CD4-positive, alpha-beta T cell treated with Interleukin-17A for 4 hours (primary cell): ENCODE measurements around the gene VWA8.
"Not testable (repeated sequence)": the region's sequence is repeated elsewhere in the genome, so short reads cannot be mapped to it uniquely, and the experiment has no call there.

Source experiments
- DNase-seq: peaks from one replicate; pipeline ENCODE4 v3.0.0-alpha.2; 2020; ENCODE audit warnings: mixed read lengths

The VWA8 gene

DNA sequence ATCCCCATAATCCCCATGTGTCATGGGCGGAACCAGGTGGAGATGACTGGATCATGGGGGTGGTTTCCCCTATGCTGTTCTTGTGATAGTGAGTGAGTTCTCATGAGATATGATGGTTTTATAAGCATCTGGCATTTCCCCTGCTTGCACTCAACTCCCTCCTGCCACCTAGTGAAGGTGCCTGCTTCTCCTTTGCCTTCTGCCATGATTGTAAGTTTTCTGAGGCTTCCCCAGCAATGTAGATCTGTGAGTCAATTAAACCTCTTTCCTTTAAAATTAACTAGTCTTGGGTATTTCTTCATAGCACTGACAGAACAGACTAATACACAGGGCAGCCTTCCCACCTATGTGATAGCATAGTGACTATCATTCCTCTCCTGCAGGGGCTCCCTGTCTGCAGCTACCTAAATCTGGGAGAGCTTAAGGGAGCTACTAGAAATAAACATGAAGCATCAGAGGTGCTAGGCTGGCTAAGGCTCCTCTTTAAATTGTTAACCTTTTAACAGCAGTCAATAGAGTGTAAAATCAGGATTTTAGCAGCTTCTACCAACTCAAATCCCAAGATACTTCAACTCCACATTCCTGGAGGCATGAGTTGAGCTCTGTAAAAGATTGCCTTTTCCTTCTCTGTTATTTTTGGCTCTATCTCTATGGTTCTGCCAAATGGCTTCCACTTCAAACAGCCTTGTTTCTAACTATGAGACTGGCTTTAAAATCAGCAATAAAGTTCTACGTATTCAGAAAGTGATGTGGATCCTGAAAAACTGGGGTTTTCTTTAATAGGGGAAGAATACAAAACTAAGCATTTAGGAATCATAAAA lies 112.3 kb downstream of the VWA8 start:
- DNase-seq, result no peak

DNA sequence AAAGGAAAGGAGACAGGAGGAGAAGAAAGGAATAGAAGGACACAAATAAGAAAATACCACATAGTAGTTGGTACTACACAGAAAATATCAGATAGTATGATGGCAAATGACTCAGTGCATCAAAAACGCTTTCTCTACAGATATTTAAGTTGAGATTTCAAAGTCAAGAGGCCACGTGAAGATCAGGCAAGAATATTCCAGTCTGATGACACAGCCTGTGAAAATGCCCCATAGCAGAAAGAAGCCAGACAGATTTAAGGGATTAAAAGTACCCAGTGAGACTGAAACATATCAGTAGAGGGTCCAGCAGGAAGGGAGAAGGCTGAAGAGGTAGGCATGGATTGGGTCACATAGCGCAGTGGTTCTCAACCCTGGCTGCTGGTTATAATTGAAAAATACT lies 113.7 kb downstream of the VWA8 start:
- no peak for DNase-seq

DNA sequence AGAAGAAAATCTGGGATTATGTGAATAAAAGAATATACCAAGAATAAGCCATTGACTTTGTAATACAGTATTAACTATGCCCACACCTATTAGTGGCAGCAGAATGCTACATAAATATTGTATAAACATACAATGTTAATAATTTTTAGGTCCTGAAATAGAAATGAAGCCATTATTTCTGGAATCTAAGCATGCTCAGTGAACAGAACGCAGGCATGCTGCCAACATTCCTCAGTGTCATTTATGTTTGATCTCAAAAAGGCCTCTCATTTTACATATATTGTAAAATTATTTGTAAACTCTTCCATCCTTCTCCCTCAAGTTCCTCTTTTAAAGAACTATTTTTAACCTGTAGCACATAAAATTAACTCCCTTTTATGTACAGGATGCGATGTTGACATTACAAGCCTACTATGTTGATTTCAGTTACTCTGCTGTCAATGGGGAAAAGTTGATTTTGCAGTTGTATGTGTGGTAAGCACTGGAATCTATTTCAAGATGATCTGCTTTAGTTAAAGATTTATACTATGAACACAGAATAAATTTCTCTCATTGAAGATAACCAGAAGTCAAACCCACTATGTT lies 118.8 kb downstream of the VWA8 start:
- no peak for DNase-seq

DNA sequence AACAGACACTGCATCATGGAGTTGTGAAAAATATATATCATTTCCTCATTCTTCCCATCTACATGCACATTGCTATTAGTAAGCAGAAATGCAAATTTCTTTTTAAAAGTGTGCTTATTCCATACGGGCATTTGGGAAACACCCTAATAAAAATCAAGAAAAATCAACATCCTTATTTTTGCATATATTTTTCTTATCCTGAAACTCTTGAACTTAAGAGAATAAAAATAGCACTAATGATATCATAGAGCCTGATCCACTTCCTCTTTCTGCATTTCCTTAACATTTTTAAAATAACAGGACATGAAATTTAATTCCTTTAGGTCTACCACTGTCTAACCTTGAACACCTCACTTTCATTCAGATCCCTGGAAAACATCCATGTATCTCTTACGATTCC lies 123.3 kb downstream of the VWA8 start:
- no peak for DNase-seq

DNA sequence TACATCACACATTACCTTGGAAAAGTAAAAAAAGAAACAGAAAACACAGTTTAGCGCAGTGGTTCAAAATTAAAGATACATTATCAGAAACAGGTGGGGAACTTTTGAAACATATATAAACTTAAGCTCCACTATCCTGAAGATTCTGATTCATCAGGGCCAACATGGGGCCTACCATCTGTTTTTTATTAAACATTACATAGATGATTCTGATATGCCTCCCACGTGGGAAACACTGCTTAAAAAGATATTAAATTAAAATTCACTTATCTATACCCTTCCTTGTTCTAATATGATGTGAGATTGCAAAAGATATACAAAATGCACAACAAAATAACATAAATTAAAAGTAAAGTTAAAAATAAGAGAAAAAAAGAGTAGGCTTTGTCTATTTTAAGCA lies 125.0 kb downstream of the VWA8 start:
- DNase-seq, result no peak

DNA sequence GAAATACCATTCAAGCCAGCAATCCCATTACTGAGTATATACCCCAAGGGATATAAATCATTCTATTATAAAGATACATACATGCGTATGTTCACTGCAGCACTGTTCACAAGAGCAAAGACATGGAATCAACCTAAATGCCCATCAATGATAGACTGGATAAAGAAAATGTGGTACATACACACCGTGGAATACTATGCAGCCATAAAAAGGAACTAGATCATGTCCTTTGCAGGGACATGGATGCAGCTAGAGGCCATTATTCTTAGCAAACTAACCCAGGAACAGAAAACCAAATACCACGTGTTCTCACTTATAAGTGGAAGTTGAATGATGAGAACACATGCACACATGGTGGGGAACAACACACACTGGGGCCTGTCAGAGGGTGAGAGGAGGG lies 126.2 kb downstream of the VWA8 start:
- not testable (repeated sequence) for DNase-seq

DNA sequence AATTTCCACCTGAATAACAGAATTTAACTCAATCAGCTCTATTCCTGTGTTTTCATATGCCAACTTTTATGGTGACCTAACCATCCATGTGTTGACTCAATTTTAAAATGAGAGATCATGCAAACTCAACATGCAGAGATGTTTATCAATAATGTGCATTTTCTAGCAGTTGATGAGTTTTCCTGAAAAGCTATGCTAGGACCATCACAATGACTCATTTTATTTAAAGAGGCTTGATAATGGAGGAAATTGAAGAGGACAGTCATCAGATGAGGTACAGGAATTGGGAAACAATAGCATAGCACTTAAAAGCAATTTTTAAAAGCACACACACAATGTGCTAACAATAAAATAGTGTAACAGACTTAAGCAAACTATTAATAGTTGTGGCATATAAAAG lies 127.1 kb downstream of the VWA8 start:
- DNase-seq, result no peak

DNA sequence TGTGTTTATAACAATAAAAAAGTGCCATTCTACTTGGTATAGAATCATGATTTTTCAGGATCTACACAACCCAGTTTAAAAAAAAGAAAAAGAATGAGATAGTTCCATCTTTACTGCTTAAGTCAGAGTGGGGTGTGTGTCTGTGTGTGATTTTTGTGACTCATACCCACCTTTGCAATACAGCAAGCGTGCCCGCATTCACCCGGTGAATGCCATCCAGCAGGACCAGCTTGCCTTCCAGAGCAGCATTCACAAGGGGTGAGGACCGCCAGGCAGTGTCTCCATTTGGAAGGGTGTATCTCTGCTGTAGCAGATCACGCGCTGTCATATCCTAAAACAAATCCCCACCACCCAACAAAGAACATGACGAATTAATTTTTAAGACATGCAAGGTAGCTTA lies 127.7 kb downstream of the VWA8 start:
- DNase-seq, result no peak

DNA sequence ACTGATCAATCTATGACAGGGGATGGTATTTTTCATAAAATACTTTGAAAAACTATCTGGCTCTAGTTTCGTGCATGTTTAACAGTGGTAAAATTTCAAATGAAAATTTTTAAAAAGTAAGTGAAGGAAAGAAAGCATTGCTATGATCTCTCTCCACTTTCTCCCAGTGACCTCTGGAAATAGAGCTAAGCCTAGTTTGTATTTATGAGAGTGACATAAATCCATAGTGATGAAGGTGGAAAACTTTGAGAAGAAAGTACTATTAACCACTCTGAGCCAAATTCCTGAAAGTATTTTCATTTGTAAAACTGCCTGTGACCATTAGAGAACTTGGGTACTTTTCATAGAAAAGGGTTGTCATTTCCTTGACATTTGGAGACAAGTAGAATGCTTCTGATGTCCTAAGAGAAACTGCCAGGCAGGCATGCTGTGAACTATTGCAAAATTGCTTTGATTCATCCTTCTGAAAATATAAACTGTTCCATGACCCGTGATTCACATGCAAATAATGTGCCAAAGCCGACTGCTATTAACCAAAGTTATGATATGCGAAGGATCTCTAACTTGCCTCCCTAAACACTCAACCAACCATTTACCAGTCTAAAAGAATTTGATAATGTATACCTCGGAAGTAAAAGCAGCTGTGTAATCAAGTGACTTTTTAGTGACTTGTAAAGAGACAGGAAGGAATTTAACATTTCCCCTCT lies 133.2 kb downstream of the VWA8 start:
- no peak for DNase-seq

DNA sequence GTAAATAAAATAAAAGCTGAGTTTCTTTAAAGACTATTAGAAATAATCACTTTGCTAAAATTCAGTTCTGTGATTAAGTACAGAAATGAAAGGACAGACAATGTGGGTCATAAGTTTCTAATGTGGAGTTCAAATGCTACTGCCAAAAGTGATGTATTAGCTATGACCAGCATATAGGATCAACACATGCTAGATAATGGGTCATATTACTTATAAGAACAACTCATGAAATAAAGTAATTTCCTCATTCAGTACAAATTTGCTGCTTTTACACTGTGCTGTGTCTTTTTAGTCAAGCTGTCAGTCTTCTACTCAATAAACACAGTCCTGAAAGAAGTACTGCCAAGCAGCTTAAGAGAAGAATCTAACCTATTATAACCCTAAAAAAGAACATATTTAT lies 135.2 kb downstream of the VWA8 start:
- DNase-seq, result no peak

DNA sequence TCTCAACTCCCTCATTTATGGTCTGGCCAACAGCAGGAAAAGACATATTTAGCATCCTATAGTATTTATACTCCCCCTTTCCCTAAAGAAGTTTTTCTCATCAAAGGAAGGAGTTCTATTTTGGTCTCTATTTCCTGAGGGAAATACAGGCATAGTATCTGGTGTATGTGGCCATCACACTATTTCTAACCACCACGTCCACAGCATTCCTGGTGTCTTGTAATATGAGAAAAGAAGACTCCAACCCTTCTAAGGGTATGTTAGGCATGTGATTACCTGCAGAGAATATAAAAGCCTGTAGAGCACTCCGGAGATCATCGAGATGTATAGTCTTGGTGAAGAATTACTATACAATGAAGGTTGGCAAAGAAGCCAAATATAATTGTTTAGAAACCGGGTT lies 137.4 kb downstream of the VWA8 start:
- DNase-seq, result no peak

DNA sequence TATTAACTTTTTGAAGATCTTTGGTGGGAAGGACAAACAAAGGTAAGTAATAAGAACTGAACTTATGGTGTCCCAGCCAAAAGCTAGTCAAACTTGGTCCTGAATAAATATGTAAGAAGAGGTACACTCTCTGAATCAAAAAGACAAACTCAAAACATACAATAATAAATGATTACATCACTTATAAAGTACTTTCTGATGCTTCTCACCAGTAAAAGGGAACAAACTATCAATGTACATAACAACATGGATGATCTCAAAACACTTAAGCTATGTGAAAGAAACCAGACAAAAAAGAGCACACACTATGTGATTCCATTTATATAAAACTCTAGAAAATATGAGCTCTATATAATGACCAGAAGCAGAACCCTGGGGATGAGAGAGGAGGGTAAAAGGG lies 138.3 kb downstream of the VWA8 start:
- no peak for DNase-seq

DNA sequence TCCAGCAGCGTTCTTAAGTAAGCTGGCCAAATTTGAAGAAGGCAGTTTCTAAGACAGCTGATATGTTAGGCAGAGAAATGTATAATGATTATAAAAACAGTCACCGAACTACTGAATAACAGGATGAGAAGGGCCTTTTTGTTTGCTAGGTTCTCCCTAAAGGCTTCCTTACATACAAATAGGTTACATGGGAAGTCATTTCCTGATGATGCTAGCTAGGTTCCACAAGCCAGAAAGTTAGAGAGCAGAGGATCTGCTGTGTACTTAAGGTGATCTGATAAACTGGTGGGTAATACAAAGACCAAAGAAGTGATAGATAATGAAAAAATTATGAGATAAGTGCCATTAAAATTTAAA lies 139.7 kb downstream of the VWA8 start:
- DNase-seq, result no peak

DNA sequence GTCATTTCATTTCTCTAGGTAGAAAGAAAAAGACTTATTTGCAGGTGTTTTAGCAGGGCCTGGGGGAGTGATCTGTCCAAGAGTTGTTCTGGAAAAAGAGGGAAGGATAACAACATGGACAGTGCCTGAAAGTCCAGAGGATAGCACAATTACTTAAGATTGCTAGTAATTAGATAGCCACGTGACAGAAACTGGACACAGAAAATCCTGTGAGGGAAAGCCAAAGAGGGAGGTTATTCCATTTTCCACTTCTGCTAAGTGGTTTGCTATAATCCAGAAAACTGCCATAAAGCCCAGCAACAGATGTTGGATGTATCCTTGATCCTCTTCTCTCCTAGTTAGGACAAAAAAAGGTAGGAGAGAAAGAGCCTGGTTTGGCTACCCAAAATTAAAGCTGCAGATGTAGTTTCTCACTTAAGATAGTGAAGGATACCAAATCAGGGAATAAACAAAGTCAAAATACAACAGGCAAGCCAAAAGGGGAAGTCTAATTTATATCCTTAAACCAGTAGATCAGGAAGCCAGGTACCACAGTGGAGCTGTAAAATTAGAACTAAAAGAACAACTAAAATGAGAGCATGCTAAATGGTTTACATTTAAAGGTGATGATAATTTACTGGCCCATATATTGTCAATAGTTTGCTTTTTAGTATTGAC lies 140.2 kb downstream of the VWA8 start:
- no peak for DNase-seq

DNA sequence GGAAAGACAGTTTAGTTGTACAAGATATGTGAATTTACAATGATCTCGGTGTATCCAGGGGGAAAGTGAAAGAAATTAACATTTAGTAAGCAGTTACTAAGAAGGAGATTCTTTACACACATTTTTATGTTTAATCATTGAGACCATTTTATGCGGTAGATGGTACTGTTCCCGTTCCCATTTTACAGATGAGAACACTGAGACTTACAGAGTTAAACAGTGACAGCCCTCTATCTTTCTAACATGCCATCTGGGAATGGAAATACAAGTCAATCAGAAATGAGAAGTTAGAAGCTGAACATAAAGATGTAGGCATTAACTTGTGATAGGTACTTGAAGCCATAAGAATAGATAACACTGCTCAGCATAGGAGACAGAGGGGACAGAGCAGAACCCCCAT lies 144.9 kb downstream of the VWA8 start:
- DNase-seq, result no peak

DNA sequence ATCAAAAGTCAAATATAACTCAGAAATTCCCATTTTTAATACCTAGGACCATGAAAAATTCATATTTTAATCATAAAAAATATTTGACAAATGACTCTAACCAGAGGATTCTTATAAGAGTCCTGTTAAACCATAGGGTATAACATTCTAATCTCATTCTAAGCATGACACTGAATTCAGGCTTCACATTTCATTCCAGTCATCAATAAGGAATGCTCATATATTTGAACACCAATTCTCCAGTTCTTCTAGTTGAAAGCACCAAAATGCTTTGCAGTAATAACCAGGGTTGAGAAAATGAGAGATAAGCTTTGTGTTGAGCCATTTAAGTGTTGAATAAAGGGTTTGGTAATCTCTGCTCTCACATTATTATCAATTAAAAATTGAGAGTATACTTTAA lies 147.5 kb downstream of the VWA8 start:
- DNase-seq, result no peak

DNA sequence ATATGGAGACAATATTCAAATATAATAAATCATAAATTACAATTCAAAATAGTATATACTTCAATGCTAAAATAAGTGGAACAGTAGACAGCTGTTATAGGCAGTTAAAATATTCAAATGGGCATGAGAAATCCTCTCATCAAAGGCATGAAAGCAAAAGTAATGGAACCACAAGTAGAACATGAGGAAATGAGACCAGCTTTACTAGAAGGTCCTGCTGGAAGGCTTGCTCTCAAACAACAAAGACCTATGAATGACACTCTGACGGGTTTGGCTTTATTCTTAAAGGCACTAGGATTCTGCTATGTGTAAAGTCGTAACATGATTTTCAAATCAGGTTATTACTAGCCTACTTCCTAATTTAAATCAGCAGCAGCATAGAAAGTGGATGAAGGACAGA lies 148.1 kb downstream of the VWA8 start:
- no peak for DNase-seq

DNA sequence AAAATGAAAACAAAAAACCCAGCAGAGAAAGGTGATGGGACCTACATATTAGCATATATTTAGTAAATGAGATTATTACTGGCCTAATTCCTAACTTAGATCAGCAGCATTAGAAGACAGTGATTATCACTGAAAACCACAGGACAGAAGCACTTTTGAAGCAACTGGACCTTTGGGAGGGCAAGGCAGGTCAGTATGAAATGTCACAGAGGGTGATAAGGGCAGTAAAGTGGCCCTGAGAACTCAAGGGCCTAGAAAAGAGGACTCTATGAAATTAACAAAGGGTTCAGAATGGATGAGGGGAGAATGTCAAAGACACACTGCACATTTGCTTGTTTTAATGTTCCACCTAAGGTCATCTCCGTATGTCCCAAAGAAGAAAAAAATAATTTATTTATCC lies 148.7 kb downstream of the VWA8 start:
- no peak for DNase-seq

DNA sequence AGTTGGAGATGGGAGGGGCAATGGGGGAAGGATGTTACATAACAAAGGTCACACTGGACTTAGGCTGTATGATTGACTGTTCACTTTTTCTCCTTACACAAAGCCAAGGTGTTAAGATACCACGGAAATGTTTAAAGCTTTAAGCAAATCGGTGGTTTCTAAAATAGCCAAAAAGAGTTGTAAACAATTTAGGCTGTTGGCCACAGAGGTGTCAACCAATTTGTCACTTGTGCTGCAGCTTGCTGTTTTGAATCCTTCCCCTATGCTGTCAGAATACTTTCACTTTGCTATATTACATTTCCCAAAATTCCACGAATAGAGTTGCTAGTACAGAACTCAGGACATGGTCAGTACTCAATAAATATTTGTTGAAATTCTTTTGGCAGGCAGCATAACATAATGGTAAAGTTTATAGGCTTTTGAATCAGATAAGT lies 149.3 kb downstream of the VWA8 start:
- DNase-seq, result no peak

DNA sequence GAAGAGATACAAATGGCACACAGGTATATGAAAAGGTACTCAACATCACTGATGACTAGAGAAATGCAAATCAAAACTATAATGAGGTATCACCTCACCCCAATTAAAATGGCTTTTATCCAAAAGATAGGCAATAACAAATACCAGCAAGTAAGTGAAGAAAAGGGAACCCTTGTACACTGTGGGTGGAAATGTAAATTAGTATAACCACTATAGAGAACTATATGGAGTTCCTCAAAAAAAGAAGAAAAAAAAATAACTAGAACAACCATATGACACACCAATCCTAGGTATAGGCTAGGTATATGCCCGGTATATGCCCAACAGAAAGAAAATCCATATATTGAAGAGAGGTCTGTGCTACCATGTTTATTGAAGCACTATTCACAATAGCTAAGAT lies 150.9 kb downstream of the VWA8 start:
- DNase-seq, result no peak

DNA sequence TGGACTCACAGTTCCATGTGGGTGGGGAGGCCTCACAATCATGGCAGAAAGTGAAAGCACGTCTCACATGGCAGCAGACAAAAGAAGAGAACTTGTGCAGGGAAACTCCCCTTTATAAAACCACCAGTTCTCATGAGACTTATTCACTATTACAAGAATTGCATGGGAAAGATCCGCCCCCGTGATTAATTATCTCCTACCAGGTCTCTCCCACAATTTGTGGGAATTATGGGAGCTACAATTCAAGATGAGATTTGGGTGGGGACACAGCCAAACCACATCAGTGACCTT lies 157.5 kb downstream of the VWA8 start:
- not testable (repeated sequence) for DNase-seq

DNA sequence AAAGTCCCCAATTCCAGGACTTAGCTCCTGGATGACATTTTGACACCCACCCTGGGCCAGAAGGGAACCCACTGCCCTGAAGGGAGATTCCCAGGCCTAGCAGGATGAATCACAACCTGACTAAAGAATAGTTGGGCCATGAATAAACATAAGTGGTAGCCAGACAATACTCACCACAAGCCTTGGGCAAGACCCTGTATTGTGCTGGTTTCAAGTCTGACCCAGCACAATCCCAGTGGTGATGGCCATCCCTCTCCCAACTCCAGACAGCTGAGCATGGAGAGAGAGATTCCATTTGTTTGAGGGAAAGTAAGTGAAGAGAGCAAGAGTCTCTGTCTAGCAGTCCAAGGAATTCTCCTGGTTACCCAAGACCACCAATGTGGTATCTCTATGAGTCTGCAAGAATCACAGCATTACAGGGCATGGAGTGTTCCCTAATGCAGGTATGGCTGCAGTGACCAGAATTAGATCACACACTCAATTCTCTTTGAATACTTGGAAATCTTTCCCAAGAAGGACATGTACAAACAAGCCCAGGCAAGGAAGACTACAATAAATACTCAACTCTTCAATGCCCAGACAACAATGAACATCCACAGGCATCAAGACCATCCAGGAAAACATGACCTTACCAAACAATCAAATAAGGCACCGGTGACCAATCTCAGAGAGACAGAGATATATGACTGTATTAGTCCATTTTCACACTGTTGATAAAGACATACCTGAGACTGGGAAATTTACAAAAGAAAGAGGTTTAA lies 158.0 kb downstream of the VWA8 start:
- DNase-seq, result no peak

DNA sequence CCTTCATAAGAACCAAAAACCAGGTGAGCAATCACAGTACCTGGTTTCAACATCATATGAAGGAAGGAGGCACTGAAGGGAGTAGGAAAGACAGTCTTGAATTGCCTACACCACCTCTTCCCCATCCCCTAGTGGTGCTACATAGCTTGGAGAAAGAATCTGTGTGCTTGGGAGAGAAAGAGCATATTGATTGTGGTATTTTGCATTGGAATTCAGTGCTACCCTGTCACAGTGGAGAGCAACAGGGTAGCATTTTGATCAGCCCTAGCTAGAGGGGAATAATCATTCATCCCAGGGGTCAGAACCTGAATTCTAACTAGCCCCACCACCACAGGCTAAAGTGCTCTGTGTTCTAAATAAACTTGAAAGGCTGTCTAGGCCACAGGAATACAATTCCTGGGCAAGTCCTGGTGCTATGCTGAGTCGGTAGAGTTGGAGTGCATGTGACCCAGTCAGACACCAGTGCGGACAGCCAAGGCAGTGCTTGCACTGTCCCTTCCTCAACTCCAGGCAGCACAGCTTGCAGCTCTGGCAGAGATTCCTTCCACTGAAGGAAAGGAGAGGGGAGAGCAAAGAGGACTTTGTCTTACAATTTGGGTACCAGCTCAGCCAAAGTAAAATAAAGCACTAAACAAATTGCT lies 158.7 kb downstream of the VWA8 start:
- DNase-seq, result no peak
